Measurements from ENCODE around the gene CDK13. TPM values are rescaled to one million over a fixed set of nuclear protein-coding genes. Genes with fewer than 3 reads are reported as not detected.

Gene CDK13
- total and polyA plus RNA-seq, 7 donors = 10.9 to 25.5 (median 21.0) TPM

DNA sequence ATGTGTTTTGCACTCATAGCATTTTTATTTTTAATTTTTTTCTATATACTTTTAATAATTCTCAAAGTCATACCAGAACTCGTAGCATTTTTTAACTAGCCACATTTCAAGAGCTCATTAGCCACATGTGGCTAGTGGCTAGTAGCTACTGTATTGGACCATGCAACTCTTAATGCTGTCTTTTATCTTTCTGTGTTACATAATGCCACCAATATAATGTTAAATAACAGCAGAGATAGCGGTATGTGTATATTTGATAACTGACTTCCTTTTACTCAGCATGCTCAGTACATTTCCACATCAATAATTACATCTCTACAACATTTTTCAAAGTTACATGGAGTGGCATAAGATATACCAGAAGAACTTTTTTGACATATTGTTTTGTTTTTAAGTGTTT, 91.4 kb downstream of the CDK13 start:
- H3K36me3 ChIP-seq (ENCODE audit: insufficient read depth in 1 of 2, low read depth in 1 of 2) = peaks cover 0 to 10% of the 10 kb centered on the region in 2 donors
- DNase-seq (no peak), ATAC-seq (no peak)
- intact Hi-C loops (cut with DNase I) = no loop called here
- no peak overlapping the region for H3K4me3 ChIP-seq
- WGBS, 3 donors = 90 to 97% (median 96%) methylated on average over 2 of the region's 2 CpGs
- peaks cover 8% of the 10 kb centered on the region for H3K4me1 ChIP-seq
- TF ChIP-seq, protein P1, sequence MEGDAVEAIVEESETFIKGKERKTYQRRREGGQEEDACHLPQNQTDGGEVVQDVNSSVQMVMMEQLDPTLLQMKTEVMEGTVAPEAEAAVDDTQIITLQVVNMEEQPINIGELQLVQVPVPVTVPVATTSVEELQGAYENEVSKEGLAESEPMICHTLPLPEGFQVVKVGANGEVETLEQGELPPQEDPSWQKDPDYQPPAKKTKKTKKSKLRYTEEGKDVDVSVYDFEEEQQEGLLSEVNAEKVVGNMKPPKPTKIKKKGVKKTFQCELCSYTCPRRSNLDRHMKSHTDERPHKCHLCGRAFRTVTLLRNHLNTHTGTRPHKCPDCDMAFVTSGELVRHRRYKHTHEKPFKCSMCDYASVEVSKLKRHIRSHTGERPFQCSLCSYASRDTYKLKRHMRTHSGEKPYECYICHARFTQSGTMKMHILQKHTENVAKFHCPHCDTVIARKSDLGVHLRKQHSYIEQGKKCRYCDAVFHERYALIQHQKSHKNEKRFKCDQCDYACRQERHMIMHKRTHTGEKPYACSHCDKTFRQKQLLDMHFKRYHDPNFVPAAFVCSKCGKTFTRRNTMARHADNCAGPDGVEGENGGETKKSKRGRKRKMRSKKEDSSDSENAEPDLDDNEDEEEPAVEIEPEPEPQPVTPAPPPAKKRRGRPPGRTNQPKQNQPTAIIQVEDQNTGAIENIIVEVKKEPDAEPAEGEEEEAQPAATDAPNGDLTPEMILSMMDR (IDR thresholded peaks at IDR 0.05) = no peak
- no peaks in the 10 kb centered on the region for H3K27me3 ChIP-seq (ENCODE audit: insufficient read depth in 3 of 3, low read length in 2 of 3)
- peaks cover 8% of the 10 kb centered on the region for H3K9me3 ChIP-seq
- no peak overlapping the region for H3K27ac ChIP-seq

DNA sequence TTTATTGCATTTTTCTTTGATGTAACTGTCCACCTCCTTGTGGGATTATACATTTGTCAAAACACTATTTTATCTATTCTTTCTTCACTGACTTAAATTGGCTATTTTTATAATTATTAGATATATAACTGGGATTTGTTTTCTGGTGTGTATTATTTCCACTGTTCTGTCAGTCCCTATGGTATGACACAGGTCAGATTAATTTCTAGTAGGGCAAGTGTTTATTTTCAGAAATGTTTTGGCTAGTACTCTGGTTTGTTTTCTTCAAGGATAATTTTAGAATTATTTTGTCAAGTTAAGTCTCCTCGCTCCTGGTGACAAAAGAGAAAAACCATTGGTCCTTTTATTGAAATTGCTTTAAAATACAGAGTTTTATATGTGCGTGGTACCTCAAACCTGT, 93.1 kb downstream of the CDK13 start:
- ATAC-seq (peak in 1 of 4 donors; percentile 68), DNase-seq (no peak)
- intact Hi-C loops (cut with DNase I) = no loop called here

DNA sequence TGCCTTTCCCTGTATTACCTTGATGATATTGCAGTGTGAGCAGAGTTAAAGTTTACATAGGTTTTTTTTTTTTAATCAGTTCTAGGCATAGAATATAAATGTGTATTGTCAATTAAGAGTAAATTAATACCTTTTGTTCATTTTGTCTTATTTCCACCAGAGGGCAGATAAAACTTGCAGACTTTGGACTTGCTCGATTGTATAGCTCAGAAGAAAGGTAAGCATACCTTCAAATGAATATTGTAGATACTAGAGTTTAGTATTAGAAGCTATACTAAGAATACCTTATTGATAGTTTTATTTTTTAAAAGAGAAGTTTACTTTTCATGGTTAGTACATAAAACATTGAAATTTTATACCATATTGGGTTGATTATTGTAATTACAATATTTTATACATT, 97.6 kb downstream of the CDK13 start:
- H3K36me3 ChIP-seq (ENCODE audit: insufficient read depth in 1 of 2, low read depth in 1 of 2) = peaks cover 0 to 22% of the 10 kb centered on the region in 2 donors
- WGBS, 3 donors = 85 to 91% (median 89%) methylated on average over 1 of the region's 1 CpG

More for the DNA sequence above, 93.1 kb downstream of the CDK13 start:
- Histone ChIP-seq H3K4me3 (no peak overlapping the region), H3K9me3 (no peaks in the 10 kb centered on the region), H3K4me1 (peaks cover 8% of the 10 kb centered on the region), H3K36me3 (ENCODE audit: insufficient read depth in 1 of 2, low read depth in 1 of 2) (peaks cover 0 to 17% of the 10 kb centered on the region in 2 donors), H3K27me3 (ENCODE audit: insufficient read depth in 3 of 3, low read length in 2 of 3) (no peaks in the 10 kb centered on the region), H3K27ac (no peak overlapping the region)
- WGBS, 3 donors = 60 to 77% (median 62%) methylated on average over 2 of the region's 2 CpGs
- TF ChIP-seq, protein P1 (IDR thresholded peaks at IDR 0.05) = no peak

DNA sequence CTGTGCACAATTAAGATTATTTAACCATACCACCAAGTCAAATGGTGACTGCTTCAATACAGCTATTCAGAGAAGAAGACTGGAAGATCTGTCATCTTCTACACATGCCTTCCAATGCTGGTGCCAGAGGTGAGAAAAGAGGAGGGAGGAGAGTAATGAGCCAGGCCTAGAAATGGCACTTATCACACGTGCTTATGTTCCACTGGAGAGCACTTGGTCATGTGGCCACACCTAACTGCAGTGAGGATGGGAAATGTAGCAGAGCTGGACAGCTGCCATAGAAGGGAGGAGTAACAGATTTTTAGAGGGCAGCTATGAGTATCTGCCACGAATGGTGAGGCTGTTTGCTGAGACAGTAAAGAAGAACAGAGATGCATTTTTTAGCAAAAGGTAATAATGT, 107.2 kb downstream of the CDK13 start:
- TF ChIP-seq, protein P1 (IDR thresholded peaks at IDR 0.05) = no peak
- H3K4me1 ChIP-seq = peaks cover 10% of the 10 kb centered on the region
- peak in 2 of 4 donors; percentile 48 to 55 for ATAC-seq
- intact Hi-C loops (cut with DNase I) = no loop called here
- no peak for DNase-seq
- H3K9me3 ChIP-seq = no peaks in the 10 kb centered on the region
- no peak overlapping the region for H3K4me3 ChIP-seq
- H3K36me3 ChIP-seq (ENCODE audit: insufficient read depth in 1 of 2, low read depth in 1 of 2) = peaks cover 0 to 5% of the 10 kb centered on the region in 2 donors
- 7 to 9% (median 7%) methylated on average over 2 of the region's 2 CpGs for WGBS, 3 donors
- no peaks in the 10 kb centered on the region for H3K27me3 ChIP-seq (ENCODE audit: insufficient read depth in 3 of 3, low read length in 2 of 3)
- no peak overlapping the region for H3K27ac ChIP-seq

More for the DNA sequence above, 97.6 kb downstream of the CDK13 start:
- H3K9me3 ChIP-seq = no peaks in the 10 kb centered on the region
- no peak overlapping the region for H3K4me3 ChIP-seq
- H3K27me3 ChIP-seq (ENCODE audit: insufficient read depth in 3 of 3, low read length in 2 of 3) = no peaks in the 10 kb centered on the region
- H3K4me1 ChIP-seq = peaks cover 7% of the 10 kb centered on the region
- TF ChIP-seq, protein P1 (IDR thresholded peaks at IDR 0.05) = no peak
- intact Hi-C loops (cut with DNase I) = no loop called here
- H3K27ac ChIP-seq = no peak overlapping the region
- ATAC-seq (no peak), DNase-seq (no peak)

DNA sequence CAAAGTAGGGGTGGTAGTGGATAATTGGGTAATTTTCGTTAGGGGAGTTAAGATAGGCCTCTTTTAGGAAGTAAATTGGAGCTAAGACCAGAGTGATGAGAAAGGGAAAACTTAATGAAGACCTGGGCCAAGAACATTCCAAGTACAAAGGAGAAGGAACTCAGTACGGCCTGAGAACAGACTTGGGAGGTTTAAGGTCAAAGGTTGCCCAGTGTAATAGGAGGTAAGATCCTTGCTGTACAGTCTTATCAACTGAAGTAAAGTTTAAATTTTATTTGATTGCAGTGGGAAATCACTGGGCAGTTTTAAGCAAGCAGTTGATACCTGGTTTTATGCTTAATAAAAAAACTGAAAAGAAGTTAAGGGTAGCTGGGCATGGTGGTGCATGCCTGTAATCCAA, 108.0 kb downstream of the CDK13 start:
- no peak overlapping the region for H3K27ac ChIP-seq
- H3K27me3 ChIP-seq (ENCODE audit: insufficient read depth in 3 of 3, low read length in 2 of 3) = no peaks in the 10 kb centered on the region
- ATAC-seq (no peak), DNase-seq (no peak)
- no peaks in the 10 kb centered on the region for H3K9me3 ChIP-seq
- intact Hi-C loops (cut with DNase I) = no loop called here
- H3K36me3 ChIP-seq (ENCODE audit: insufficient read depth in 1 of 2, low read depth in 1 of 2) = peaks cover 0 to 12% of the 10 kb centered on the region in 2 donors
- H3K4me1 ChIP-seq = peaks cover 10% of the 10 kb centered on the region
- WGBS, 3 donors = 19 to 38% (median 35%) methylated on average over 2 of the region's 2 CpGs
- no peak overlapping the region for H3K4me3 ChIP-seq
- TF ChIP-seq, protein P1 (IDR thresholded peaks at IDR 0.05) = no peak
